Liver (tissue), 10 donors: ENCODE measurements around the gene MRC2. TPM values are rescaled to one million over a fixed set of nuclear protein-coding genes. Genes with fewer than 3 reads are reported as not detected.

Experiments
- DNase-seq: peaks from one replicate; pipeline ENCODE4 v3.0.0-alpha.2; 2017; ENCODE audit warnings: low spot score
- H3K27ac ChIP-seq, 2 donors: one replicate each; pipeline ENCODE4 v1.7.0; 2013; ENCODE audit warnings: inconsistent platforms in 2 of 2, low read length in 2 of 2, control low read depth in 1 of 2, low read depth in 1 of 2, mild to moderate bottlenecking in 1 of 2
- H3K27me3 ChIP-seq, 4 donors: one replicate each; pipeline versions ENCODE4 v1.6.1 to v1.7.0; 2013; ENCODE audit warnings: low read length in 3 of 4, inconsistent platforms in 1 of 4, mild to moderate bottlenecking in 1 of 4, moderate library complexity in 1 of 4; ENCODE audit not compliant: control insufficient read depth in 4 of 4, insufficient read depth in 4 of 4
- H3K36me3 ChIP-seq, 4 donors: one replicate each; pipeline versions ENCODE4 v1.6.1 to v1.7.0; 2013; ENCODE audit warnings: low read length in 3 of 4, mild to moderate bottlenecking in 3 of 4, low read depth in 1 of 4, moderate library complexity in 1 of 4; ENCODE audit not compliant: control insufficient read depth in 4 of 4, insufficient read depth in 3 of 4
- H3K4me1 ChIP-seq, 4 donors: one replicate each; pipeline versions ENCODE4 v1.6.1 to v1.7.0; 2013; ENCODE audit warnings: low read length in 3 of 4, mild to moderate bottlenecking in 3 of 4, moderate library complexity in 1 of 4; ENCODE audit not compliant: control insufficient read depth in 4 of 4, insufficient read depth in 4 of 4
- H3K4me3 ChIP-seq, 3 donors: one replicate each; pipeline versions ENCODE4 v1.6.1 to v1.7.0; 2013; ENCODE audit warnings: low read length in 3 of 3, control low read depth in 1 of 3, low read depth in 1 of 3, mild to moderate bottlenecking in 1 of 3
- H3K9ac ChIP-seq, 2 donors: one replicate each; pipeline ENCODE4 v1.7.0; 2013; ENCODE audit warnings: low read length in 2 of 2, mild to moderate bottlenecking in 2 of 2, moderate library complexity in 2 of 2, control low read depth in 1 of 2, low read depth in 1 of 2
- H3K9me3 ChIP-seq, 4 donors: one replicate each; pipeline versions ENCODE4 v1.6.1 to v1.7.0; 2013; ENCODE audit warnings: low read length in 3 of 4; ENCODE audit not compliant: control insufficient read depth in 4 of 4
- ATF3 ChIP-seq: IDR thresholded peaks from 2 replicates; pipeline ENCODE4 v1.6.1; 2016; ENCODE audit warnings: antibody characterized with exemption
- CTCF ChIP-seq: fragments of 150-350 bp; IDR thresholded peaks from 2 replicates; pipeline ENCODE4 v1.5.1; 2017; ENCODE audit warnings: improper control_type of control experiment, low read depth, low read length; ENCODE audit not compliant: missing input control
- FOXA2 ChIP-seq: IDR thresholded peaks from 2 replicates; pipeline ENCODE4 v1.6.1; 2016; ENCODE audit warnings: antibody characterized with exemption
- GABPA ChIP-seq, 2 donors: IDR thresholded peaks in 1 of 2; conservative IDR thresholded peaks in 1 of 2; 2 replicates each; pipeline ENCODE4 v1.6.1; 2016; ENCODE audit warnings: antibody characterized with exemption in 2 of 2, mild to moderate bottlenecking in 1 of 2, moderate library complexity in 1 of 2
- HNF4G ChIP-seq: IDR thresholded peaks from 2 replicates; pipeline ENCODE4 v1.6.1; 2016; ENCODE audit warnings: antibody characterized with exemption
- JUND ChIP-seq, 2 donors: IDR thresholded peaks; 2 replicates each; pipeline ENCODE4 v1.6.1; 2016; ENCODE audit warnings: antibody characterized with exemption in 2 of 2
- MAX ChIP-seq: IDR thresholded peaks from 2 replicates; pipeline ENCODE4 v1.6.1; 2016; ENCODE audit warnings: antibody characterized with exemption
- RAD21 ChIP-seq, 2 donors: IDR thresholded peaks; 2 replicates each; pipeline ENCODE4 v1.6.1; 2016; ENCODE audit warnings: antibody characterized with exemption in 2 of 2, mild to moderate bottlenecking in 2 of 2
- WGBS: extraction: QIAGEN DNeasy Blood & Tissue Kit; methylation state at CpG from one replicate; pipeline ENCODE4 v1.1.7; 2013; 5-methylcytosine and 5-hydroxymethylcytosine counted together
- polyA plus RNA-seq, 2 donors: library from polyadenylated mRNA; stranded (reverse) in 1 of 2; unstranded in 1 of 2; fragments of 200-250 nt in 1 of 2; fragments of >200 nt in 1 of 2; fragmentation: Nextera tagmentation in 1 of 2; extraction: Ambion mirVana in 1 of 2; gene quantifications; one replicate each; pipeline versions ENCODE4 v1.2.1 to v1.2.3, GENCODE V29; 2013 to 2015
- small RNA-seq: library from RNA; depleted of rRNA; stranded (forward); fragments of <200 nt; gene quantifications from one replicate; pipeline ENCODE3, GENCODE V24; 2014
- total RNA-seq, 2 donors: library from RNA; depleted of rRNA; stranded (reverse); fragments of >200 nt; gene quantifications; one replicate each; pipeline ENCODE4 v1.2.3, GENCODE V29; 2014
- donor health status: healthy.
- donor health status: healthy.
- donor health status: healthy.
- donor health status: healthy.
- donor health status: healthy.

Gene MRC2
- total and polyA plus RNA-seq, 4 donors = 0.49 to 81.1 (median 2.8) TPM

- no peak for TF ChIP-seq GABPA (IDR thresholded peaks at IDR 0.05 in 1 of 2, conservative IDR thresholded peaks at IDR 0.05 in 1 of 2)
Observed at GRCh38 chr17:62738281-62738680, 110.8 kb downstream of the MRC2 start (continued).

- Histone ChIP-seq H3K27me3 (peaks cover 0 to 3% (median 0%) of the 10 kb centered on the region in 4 donors), H3K27ac (no peak overlapping the region), H3K4me1 (no peaks in the 10 kb centered on the region), H3K36me3 (no peaks in the 10 kb centered on the region), H3K9ac (no peak overlapping the region), H3K9me3 (no peaks in the 10 kb centered on the region), H3K4me3 (no peak overlapping the region)
- WGBS = 86% methylated on average over 16 of the region's 16 CpGs
- no peak for TF ChIP-seq FOXA2
- TF ChIP-seq RAD21 (IDR thresholded peaks at IDR 0.05) = no peak
- TF ChIP-seq JUND (IDR thresholded peaks at IDR 0.05) = no peak
- no peak for TF ChIP-seq ATF3
- TF ChIP-seq HNF4G = no peak
- TF ChIP-seq MAX = no peak
- no peak for TF ChIP-seq CTCF
- no peak for DNase-seq
Observed at GRCh38 chr17:62739645-62740388, 112.3 kb downstream of the MRC2 start.

GRCh38 chr17:62741290-62741689 lies 113.8 kb downstream of the MRC2 start:
- no peaks in the 10 kb centered on the region for H3K4me1 ChIP-seq
- no peak overlapping the region for H3K27ac ChIP-seq
- DNase-seq = no peak
- peaks cover 0 to 3% (median 0%) of the 10 kb centered on the region in 4 donors for H3K27me3 ChIP-seq
- H3K4me3 ChIP-seq = no peak overlapping the region
- 85% methylated on average over 4 of the region's 4 CpGs for WGBS
- H3K36me3 ChIP-seq = no peaks in the 10 kb centered on the region
- H3K9ac ChIP-seq = no peak overlapping the region
- TF ChIP-seq CTCF = no peak
- no peaks in the 10 kb centered on the region for H3K9me3 ChIP-seq

Small RNA genes within 50 kb of the gene (small RNA-seq; reads per million reads assigned to genes)
- gene RF00019 = not detected
- not detected for gene RNU6-446P

Other genes with a start within 250 kb of the MRC2 start
- gene EFCAB3, start 247.1 kb upstream of the MRC2 start, total RNA-seq = not detected
- not detected for gene EFCAB3, start 247.1 kb upstream of the MRC2 start, polyA plus RNA-seq
- 10 to 100 TPM; 12.1 to 14.1 TPM for gene METTL2A, start 203.8 kb upstream of the MRC2 start, total RNA-seq
- 1 to 10 TPM; 6.3 TPM for gene METTL2A, start 203.8 kb upstream of the MRC2 start, polyA plus RNA-seq
- gene TLK2, start 148.8 kb upstream of the MRC2 start, total RNA-seq = 10 to 100 TPM; 23.5 to 25.8 TPM
- gene TLK2, start 148.8 kb upstream of the MRC2 start, polyA plus RNA-seq = 1 to 10 TPM; 4.2 to 6.0 TPM
- not detected for gene MARCHF10, start 180.6 kb downstream of the MRC2 start, total RNA-seq
- not detected for gene MARCHF10, start 180.6 kb downstream of the MRC2 start, polyA plus RNA-seq